Neutrophil (primary cell): ENCODE measurements around the gene MYMK.

Experiments used
- H3K27ac ChIP-seq: fragments of 200-600 bp; sonication (generic); 2 replicates; pipeline ENCODE4 v1.5.1; 2016; ENCODE audit warnings: mild to moderate bottlenecking, moderate library complexity
- H3K27me3 ChIP-seq: fragments of 200-600 bp; sonication (generic); 2 replicates; pipeline ENCODE4 v1.6.0; 2016; ENCODE audit warnings: mild to moderate bottlenecking
- H3K36me3 ChIP-seq: fragments of 200-600 bp; sonication (generic); 2 replicates; pipeline ENCODE4 v1.5.1; 2017
- H3K4me1 ChIP-seq, 2 experiments: fragments of 200-600 bp in 1 of 2; sonication (generic) in 1 of 2; 1 replicate in 1 of 2; 2 replicates in 1 of 2; pipeline versions ENCODE4 v1.5.1 to v1.6.1; 2013 to 2016; ENCODE audit warnings: low read depth in 1 of 2, low read length in 1 of 2, mild to moderate bottlenecking in 1 of 2, moderate library complexity in 1 of 2; ENCODE audit not compliant: control insufficient read depth in 1 of 2, insufficient read depth in 1 of 2
- H3K4me3 ChIP-seq, 2 experiments: fragments of 200-600 bp in 1 of 2; sonication (generic) in 1 of 2; 1 replicate in 1 of 2; 2 replicates in 1 of 2; pipeline ENCODE4 v1.5.1; 2013 to 2016; ENCODE audit warnings: low read depth in 1 of 2, low read length in 1 of 2, mild to moderate bottlenecking in 1 of 2, moderate library complexity in 1 of 2
- H3K9me3 ChIP-seq: fragments of 200-600 bp; sonication (generic); 2 replicates; pipeline ENCODE4 v1.5.1; 2016
- TF ChIP-seq, protein P1 (sequence below): fragments of 200-600 bp; sonication (generic); IDR thresholded peaks from 2 replicates; pipeline ENCODE4 v1.5.1; 2016; ENCODE audit warnings: antibody characterized with exemption

Gene MYMK

DNA sequence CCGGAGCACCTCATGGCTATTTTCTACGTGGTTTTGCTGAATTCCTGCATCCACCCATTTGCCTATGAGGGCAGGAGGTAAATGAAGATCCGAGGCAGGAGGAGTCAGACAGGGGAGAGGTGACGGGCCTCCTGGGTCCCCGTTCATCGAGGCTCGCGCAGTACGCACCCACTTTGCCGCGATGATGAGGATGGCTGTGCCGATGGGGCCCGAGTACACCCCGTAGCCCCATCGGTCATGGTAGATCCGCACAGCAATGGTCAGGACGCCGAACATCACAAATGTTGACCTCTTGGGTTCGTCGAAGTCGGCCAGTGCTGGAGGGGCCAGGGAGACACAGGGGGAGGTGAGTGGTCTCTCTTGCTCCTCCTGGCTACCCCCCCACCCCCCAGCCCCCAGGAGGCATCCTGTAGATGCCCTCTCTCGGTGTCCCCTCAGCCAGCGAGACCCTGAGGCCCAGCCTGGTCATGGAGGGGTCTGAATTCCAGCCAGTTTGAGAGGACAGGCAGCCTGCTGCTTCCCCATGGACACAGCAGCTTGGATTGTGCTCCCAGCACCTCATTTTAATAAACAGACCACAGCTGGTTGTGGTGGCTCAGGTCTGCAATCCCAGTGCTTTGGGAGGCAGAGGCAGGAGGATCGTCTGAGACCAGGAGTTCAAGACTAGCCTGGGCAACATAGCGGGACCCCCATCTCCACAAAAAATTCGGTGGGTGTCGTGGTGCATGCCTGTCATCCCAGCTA, 5.9 kb downstream of the MYMK start:
- TF ChIP-seq, protein P1, sequence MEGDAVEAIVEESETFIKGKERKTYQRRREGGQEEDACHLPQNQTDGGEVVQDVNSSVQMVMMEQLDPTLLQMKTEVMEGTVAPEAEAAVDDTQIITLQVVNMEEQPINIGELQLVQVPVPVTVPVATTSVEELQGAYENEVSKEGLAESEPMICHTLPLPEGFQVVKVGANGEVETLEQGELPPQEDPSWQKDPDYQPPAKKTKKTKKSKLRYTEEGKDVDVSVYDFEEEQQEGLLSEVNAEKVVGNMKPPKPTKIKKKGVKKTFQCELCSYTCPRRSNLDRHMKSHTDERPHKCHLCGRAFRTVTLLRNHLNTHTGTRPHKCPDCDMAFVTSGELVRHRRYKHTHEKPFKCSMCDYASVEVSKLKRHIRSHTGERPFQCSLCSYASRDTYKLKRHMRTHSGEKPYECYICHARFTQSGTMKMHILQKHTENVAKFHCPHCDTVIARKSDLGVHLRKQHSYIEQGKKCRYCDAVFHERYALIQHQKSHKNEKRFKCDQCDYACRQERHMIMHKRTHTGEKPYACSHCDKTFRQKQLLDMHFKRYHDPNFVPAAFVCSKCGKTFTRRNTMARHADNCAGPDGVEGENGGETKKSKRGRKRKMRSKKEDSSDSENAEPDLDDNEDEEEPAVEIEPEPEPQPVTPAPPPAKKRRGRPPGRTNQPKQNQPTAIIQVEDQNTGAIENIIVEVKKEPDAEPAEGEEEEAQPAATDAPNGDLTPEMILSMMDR = no peak
- Histone ChIP-seq H3K27me3 (no peaks in the 10 kb centered on the region), H3K4me1 (no peaks in the 10 kb centered on the region)

DNA sequence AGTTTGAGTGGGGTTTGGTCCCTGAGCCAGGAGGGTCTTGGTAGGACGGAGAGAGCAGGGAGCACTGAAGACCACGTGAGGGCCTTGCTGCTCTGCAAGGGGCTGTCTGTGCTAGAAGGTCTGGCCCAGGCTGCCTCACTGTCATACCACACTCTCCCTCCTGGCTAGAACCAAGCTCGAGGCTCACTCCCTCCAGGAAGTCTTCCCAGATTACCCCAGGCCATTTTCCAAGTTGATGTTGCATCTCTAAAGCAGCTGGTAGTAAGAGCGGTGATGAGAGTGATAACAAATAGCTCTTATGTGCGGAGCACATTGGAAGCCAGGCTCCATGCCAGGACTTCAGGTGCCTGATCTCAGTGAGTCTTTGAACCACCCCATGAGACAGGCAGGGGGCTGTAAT, 6.6 kb downstream of the MYMK start:
- H3K4me3 ChIP-seq = no peak overlapping the region
- no peaks in the 10 kb centered on the region for H3K9me3 ChIP-seq
- TF ChIP-seq, protein P1 = no peak
- no peaks in the 10 kb centered on the region for H3K36me3 ChIP-seq
- no peaks in the 10 kb centered on the region for H3K4me1 ChIP-seq
- no peaks in the 10 kb centered on the region for H3K27me3 ChIP-seq
- H3K27ac ChIP-seq = no peak overlapping the region

More for the DNA sequence above, 5.9 kb downstream of the MYMK start:
- H3K36me3 ChIP-seq = no peaks in the 10 kb centered on the region
- H3K27ac ChIP-seq = no peak overlapping the region
- no peak overlapping the region for H3K4me3 ChIP-seq
- no peaks in the 10 kb centered on the region for H3K9me3 ChIP-seq

DNA sequence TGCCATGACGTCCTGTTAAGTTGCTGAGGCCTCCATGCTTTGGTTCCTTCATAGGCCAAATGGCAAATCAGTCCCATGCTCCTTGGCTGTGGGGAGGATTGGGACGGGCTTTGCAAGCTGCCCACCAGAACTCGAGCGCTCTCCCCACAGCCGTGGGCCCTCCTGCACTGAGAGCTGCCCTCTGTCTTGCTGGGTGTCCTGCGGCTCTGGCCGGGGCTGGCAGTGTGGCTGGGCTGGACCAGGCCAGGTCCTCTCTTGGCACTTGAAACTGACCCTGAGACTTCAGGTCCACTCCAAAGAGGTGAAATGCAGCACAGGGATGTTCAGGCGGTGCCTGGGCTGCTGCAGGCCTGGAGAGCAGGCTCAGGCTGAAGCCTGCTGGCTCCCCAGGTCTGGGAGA, 7.0 kb downstream of the MYMK start:
- Histone ChIP-seq H3K27ac (no peak overlapping the region), H3K4me1 (no peaks in the 10 kb centered on the region), H3K27me3 (no peaks in the 10 kb centered on the region), H3K4me3 (no peak overlapping the region), H3K36me3 (no peaks in the 10 kb centered on the region), H3K9me3 (no peaks in the 10 kb centered on the region)
- TF ChIP-seq, protein P1 = no peak

DNA sequence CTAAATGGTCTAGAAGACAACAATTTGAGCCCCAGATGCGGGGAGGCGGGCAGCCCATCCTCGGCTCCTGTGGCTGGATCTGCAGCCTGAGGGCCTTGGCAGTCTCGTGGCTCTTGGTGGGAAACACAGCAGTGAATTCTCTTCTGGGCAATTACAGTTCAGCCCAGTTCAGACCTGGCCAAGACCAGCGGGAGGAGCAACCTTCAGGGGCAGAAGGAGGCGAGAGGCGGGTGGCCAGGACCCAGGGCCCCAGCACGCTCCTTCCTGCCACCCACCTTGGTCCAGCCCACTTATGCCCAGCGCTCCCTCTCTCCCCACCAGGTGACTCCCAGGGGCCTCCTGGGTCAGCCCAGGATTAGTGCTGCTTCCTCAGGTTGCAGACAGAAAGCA, 7.8 kb downstream of the MYMK start:
- no peak overlapping the region for H3K27ac ChIP-seq
- TF ChIP-seq, protein P1 = no peak
- H3K4me3 ChIP-seq = no peak overlapping the region
- no peaks in the 10 kb centered on the region for H3K36me3 ChIP-seq
- no peaks in the 10 kb centered on the region for H3K9me3 ChIP-seq
- H3K27me3 ChIP-seq = no peaks in the 10 kb centered on the region
- no peaks in the 10 kb centered on the region for H3K4me1 ChIP-seq

DNA sequence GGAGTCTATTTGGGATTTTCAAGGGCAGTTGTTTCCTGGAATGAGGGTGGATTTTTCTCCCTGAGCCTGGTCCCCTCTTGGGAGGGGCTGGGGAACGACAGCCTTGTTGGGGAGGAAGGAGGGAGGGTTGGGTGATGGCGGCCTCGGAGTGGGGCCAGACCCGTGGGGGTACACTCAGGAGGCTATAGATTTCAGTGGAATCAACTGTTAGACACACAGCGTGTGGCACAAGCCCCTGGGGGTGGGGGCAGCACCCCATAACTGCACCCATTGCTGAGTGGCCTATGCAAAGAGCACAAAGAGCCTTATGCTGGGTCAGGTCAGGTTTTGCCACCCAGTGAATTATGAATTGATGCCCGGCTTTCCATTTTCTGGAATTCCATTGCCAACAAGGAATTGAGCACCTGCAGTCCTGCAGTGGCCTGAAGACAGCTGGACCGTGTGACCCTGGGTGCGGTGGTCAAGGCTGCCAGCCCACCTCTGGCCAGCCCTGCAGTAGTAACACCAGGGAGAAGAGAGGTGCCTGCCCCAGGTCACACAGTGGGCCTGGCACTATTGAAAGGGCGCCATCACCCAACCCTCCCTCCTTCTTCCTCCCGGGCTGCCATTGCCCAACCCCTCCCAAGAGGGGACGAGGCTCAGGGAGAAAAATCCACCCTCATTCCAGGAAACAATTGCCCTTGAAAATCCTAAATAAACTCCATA, 8.4 kb downstream of the MYMK start:
- no peak overlapping the region for H3K27ac ChIP-seq
- H3K27me3 ChIP-seq = no peaks in the 10 kb centered on the region
- no peak overlapping the region for H3K4me3 ChIP-seq
- TF ChIP-seq, protein P1 = no peak
- H3K36me3 ChIP-seq = no peaks in the 10 kb centered on the region
- H3K4me1 ChIP-seq = no peaks in the 10 kb centered on the region
- no peaks in the 10 kb centered on the region for H3K9me3 ChIP-seq
